ENCODE data around the gene CLASP1. TPM values are rescaled to one million over a fixed set of nuclear protein-coding genes. Genes with fewer than 3 reads are reported as not detected.
"Not testable (repeated sequence)": the region's sequence is repeated elsewhere in the genome, so short reads cannot be mapped to it uniquely, and the experiment has no call there.

The CLASP1 gene
- total RNA-seq, 2 donors from 2014 or later: 50.4 to 55.8 TPM

DNA sequence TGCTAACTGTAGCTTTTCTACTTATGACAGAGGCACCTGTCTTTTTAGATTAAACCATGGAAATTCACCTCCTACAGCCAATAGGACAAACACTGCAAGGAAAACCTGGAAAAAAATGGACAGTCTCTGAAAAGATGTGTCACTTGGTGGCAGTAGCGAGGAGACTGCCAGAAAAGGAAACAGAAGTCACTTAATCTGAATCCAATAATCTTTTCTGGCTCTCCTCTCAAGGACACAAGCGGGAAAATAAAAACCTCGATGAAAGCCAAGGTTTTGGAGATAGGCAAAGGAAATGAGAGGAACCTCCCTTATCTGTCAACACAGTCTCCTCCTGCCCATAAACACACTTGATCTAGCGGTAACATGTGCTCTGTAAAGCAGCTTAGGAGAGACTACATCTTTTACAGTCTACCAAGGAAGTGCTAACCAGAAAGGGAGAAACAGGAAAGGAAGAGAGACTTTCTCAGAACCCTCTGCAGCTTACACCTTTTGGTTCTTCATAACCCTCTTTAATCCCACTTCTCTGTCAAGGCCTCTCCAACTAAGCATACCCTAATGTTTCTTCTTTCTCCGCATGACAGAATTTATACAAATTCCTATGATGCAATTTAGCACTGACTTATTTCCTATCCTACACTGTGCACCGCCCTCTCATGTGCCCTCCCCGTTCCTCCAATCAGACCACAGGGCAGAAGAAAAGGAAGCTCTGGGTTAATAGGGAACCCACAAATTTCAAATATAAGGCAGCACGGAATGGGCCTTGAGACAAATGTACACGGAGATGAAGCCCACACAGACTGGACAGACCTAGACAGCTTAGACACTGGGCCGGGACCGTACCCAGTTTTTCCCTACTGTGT, 52.8 kb downstream of the CLASP1 start:
- no peak for DNase-seq (ENCODE audit: low spot score)
- intact Hi-C loops (cut with DNase I): no loop called here

DNA sequence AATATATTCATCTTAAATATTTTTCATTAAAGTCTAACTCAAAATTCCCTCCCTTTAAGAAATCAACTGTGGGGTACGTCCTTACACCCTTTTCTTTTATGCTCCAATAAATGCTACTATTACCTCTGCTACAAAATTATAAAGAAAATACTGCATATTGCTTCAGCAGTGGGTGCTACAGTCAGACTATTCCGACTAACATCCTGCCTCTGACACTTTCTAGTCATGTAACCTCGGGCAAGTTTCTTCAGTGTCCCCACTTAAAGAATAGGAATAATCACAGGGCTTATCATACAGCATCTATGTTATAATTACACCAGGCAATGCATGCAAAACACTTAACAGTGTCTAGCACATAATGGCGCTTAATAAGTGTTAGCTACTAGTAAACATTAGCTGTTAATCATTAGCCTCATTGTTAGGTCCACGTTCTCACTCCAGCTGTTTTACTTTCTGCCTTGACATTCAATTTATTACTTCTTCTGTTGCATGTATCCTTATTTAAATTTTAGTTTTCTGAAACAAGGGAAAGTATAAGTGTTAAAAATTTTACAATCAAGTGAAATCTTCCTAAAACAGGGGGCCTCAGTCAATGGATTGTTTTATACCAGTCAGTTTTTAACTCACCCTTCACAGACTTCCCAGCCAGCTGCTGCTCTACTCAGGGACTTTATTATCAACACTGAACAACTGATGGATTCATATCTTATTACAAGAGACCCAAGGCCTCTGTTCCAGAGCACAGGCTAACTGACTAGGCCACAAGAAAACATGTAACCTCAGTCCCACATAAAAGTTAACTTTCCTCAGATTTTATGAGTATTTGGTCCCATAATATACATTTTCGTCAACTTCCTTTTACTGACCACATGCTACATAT, 54.0 kb downstream of the CLASP1 start:
- intact Hi-C loops (cut with DNase I): no loop called here
- no peak for DNase-seq (ENCODE audit: low spot score)

DNA sequence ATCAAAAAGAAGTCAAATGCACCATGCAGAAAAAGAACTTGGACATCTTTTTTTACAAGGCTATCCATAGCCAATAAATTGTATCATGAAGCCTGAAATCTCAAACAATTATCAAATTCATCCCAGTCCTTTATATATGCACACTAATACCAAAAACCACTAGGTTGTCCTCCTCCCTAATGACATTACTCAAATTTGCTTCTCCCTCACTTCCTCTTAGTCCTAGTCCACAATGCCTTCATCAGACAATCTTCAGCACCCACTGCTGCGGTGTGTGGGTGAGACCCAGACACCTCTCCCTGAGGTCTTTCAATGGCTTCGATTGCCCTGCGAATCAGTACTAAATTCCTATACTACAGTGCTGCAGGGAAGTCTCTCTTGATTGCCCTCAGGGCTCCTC, 58.1 kb downstream of the CLASP1 start:
- intact Hi-C loops (cut with DNase I): no loop called here
- DNase-seq (ENCODE audit: low spot score): no peak

DNA sequence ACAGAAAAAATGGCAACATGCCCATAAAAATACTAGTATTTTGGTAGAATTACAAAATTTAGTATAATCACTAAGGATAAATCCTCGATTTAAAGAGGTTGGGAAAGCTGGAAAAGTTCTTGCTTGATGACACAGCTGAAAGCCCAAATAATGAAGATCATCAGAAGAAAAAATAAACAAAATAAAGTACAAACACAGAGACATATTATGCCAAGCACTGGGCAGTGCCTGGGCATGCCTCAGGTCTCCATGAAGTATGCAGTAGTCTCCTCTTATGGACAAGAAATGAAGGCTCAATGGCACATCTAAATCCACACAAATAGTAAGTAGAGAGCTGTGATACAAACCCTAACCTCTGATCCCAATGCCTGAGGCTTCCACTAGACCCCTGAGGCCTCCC, 60.9 kb downstream of the CLASP1 start:
- intact Hi-C loops (cut with DNase I): no loop called here
- DNase-seq (ENCODE audit: low spot score): no peak

DNA sequence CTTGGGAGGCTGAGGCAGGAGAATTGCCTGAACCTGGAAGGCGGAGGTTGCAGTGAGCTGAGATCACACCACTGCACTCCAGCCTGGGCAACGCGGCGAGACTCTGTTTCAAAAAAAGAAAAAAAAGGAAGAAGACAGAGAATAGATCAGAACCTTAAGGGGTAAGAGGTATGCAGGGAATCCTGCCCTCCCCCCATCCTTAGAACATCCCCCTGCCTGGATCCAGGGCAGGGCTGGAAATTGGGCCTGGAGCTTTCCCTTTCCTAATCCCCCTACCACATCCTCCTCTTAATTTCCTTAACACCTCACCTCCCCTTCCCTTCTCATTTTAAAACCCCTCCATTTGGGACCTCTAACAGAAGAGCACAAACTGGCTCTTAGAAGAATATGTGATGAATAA, 62.1 kb downstream of the CLASP1 start:
- DNase-seq (ENCODE audit: low spot score): no peak
- intact Hi-C loops (cut with DNase I): no loop called here

DNA sequence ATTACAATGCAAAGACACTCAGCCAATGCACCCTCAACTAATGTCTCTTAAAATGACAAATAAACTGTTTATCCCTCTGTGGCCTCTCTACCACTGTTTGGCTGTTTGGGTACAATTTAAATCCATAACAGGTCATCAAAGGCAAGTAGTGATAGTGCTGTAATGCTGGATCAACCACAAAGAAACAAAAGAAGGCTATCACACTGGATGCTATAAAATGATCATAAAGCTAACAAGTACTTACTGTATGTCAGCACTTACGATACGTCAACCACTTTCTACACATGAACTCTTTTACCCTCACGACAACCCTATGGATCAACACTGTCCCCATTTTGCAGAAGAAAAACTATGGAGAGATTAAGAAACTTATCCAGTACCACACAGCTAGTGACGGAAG, 64.5 kb downstream of the CLASP1 start:
- DNase-seq (ENCODE audit: low spot score): no peak

DNA sequence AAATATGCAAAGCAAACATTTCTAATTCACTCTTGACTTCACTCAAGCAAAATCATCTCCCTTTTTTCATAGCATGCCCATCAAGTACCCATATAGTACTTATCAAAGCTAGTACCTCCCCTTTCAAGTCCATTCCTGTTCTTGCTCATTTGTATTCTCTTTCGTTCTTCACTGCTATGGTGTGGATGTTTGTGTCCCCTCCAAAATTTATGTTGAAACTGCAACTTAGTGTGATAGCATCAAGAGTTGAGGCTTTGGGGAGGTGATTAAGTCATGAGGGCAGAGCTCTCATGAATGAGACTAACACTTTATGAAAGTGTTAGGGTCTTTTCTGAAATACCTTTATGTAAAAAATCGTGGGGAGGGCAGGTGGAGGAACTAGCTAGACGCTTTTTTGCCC, 65.7 kb downstream of the CLASP1 start:
- intact Hi-C loops (cut with DNase I): no loop called here
- no peak for DNase-seq (ENCODE audit: low spot score)

More for the DNA sequence above, 64.5 kb downstream of the CLASP1 start:
- intact Hi-C loops (cut with DNase I): no loop called here

DNA sequence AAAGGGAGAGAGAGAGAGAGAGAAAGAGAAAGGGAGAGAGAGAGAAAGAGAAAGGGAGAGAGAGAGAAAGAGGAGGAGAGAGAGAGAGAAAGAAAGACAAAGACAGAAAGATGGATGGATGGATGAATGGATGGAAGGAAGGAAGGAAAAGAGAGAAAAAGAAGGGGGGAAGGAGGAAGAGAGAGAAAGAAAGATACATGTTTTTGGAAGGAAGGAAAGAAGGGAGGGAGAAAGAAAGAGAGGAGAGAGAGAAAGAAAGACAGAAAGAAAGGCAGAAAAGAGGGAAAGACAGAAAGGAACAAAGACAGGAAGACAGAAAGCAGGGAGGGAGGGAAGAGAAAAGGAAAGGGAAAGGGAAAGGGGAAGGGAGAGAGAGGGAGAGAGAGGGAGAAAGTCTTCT, 67.0 kb downstream of the CLASP1 start:
- no peak for DNase-seq (ENCODE audit: low spot score)
- intact Hi-C loops (cut with DNase I): no loop called here

DNA sequence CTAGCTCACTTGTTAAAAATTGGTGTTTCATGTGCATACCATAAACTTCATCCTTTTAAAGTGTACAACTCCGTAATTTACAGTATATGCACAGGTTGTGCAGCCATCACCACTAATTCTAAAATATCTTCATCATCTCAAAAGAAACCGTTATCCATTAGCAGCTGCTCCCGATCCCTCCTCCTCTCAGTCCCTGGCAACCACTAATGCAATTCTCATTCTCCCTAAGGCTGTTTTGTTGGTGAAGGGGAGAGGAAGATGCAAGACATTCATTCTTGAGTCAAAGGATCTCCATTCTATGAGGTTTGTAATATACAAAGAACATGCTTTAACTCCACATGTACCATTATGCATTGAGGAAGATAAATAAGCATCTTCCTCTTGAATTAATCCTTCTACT, 70.0 kb downstream of the CLASP1 start:
- intact Hi-C loops (cut with DNase I): no loop called here

DNA sequence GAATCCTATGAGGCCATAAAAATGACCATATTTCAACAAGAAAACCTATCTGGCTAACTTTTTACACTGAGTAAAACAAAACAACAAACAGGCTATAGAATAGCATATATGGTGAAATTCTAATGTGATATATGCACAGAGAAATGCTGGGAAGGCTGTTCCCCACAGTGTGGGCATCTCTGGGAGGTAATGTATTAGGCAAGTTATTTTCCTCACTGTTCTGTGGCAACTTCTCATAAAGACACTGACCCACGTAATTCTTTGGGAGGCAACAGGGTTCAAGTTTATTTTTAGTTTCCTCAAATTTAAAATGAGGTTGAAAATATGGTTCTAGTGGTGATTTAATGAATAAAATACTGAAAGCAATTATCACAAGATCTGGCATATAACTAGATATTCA, 71.9 kb downstream of the CLASP1 start:
- DNase-seq (ENCODE audit: low spot score): no peak
- intact Hi-C loops (cut with DNase I): no loop called here

More for the DNA sequence above, 70.0 kb downstream of the CLASP1 start:
- DNase-seq (ENCODE audit: low spot score): no peak

DNA sequence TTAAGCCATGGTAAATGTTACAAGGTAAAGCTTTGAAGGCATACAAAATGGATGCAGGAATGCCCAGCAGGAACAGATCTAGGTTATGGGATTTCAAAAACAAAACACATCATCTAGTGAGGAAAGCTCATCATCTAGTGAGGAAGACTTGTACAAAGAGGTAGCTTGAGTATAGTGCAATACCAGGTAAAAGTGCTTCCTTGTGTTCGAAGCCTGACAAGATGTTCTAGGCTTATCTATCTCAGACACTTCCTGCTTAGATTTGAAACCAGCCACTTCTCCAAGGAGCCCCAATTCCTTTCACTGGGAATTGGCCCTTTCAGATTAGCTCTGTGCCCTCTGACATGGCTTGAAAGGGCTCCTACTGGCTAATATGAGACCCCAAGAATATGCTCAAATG, 73.0 kb downstream of the CLASP1 start:
- DNase-seq (ENCODE audit: low spot score): no peak
- intact Hi-C loops (cut with DNase I): no loop called here

DNA sequence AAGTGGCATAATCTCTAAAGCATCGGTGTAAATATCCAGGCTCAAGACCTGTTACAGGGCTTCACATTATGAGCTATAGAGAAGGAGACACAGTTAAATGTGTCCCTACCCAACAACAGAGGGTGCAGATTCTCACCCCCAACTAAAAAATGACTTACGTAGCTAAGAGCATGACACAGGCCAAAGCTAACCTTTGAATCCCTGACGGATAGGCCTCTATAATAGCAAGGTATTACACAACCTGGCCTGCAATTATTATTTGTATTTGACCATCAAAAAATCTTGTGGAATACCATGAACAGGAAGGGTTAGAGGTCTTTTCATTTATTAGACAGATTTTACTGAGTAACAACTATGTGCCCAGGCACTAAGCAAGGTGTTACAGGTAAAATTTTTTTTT, 73.5 kb downstream of the CLASP1 start:
- intact Hi-C loops (cut with DNase I): no loop called here
- DNase-seq (ENCODE audit: low spot score): no peak

DNA sequence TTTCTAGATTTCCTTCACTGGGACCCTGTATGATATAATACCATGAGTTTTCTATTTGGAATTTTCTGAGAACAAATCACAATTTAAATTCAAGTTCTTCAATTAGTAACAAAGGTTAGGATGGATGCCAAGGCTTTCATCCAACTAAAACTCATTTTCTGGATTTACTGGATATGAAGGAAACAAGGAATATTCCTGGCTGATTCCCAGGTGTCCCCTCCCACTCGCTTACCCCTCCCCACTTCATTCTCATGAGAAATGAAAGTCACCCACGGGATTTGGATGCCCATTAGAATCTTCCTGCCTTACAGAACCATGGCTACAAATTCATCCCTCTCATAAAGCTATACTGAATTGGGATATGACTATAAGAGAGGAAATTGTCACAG, 78.6 kb downstream of the CLASP1 start:
- no peak for DNase-seq (ENCODE audit: low spot score)
- intact Hi-C loops (cut with DNase I): no loop called here

DNA sequence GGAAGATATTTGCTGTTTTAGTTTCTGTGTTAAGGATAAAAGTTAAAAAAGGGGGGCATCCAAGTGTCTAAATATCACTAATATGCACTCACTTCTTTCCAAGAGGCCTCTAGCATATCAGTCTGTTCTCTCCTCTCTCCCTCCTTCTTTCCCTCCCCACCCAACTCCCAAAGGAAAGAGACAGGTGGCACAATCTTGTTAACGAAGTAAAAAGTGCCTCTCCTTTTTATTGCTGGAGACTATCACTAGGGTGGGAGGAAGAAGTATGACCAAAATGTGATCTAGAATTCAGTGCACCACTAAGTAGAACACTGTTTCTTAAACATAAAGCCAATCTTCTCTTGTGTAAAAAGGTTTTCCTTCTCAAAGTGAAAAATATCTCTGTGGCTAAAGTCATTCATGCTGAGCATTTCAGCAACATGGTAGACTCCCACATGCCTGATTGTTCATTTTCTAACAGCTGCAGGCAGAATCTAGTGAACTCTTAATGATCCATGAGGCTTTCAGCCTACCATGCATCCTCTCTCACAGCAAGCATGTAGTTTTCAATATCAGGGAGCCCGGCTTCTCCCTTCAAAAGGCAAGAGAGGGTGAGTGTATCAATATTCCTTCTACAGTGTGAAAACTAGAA, 79.1 kb downstream of the CLASP1 start:
- no peak for DNase-seq (ENCODE audit: low spot score)
- intact Hi-C loops (cut with DNase I): no loop called here

DNA sequence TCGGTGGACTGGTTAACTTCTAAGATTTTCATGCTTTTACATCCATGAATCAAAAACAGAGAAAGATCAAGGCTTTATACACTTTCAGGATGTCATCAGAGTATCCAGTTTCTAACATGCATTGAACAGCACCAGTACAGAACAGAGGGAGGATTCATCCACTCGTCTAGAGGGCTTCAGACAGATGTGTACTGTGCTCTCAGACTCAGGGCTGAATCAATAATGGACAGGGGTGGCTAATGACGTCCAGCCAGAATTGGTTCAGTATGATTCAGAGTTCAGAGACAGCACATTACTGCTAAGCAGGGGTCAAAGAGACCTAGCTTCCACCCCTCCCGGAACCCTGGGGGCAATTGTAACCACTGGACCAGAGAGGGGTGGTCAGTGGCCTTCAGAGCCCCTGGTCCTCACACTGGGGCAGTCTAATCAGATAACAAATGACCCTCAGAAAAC, 81.3 kb downstream of the CLASP1 start:
- intact Hi-C loops (cut with DNase I): no loop called here
- DNase-seq (ENCODE audit: low spot score): no peak

DNA sequence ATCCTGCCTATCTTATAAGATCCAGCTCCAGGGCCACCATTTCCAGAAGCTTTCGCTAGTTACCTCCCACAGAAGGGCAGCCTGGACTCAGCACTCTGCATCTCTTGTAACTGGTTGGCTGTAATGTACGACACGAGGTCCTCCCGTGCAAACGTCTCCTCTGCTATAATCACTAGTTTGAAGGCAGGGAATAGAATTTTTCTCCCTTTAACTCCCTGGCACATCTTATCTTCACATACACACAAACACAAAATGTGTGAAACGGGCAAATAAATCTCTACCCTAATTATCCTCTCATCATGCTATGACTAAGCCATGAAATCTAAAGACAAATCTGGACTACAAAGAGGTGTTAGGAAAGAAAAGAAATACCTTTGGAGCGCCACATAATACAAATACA, 81.8 kb downstream of the CLASP1 start:
- intact Hi-C loops (cut with DNase I): no loop called here

DNA sequence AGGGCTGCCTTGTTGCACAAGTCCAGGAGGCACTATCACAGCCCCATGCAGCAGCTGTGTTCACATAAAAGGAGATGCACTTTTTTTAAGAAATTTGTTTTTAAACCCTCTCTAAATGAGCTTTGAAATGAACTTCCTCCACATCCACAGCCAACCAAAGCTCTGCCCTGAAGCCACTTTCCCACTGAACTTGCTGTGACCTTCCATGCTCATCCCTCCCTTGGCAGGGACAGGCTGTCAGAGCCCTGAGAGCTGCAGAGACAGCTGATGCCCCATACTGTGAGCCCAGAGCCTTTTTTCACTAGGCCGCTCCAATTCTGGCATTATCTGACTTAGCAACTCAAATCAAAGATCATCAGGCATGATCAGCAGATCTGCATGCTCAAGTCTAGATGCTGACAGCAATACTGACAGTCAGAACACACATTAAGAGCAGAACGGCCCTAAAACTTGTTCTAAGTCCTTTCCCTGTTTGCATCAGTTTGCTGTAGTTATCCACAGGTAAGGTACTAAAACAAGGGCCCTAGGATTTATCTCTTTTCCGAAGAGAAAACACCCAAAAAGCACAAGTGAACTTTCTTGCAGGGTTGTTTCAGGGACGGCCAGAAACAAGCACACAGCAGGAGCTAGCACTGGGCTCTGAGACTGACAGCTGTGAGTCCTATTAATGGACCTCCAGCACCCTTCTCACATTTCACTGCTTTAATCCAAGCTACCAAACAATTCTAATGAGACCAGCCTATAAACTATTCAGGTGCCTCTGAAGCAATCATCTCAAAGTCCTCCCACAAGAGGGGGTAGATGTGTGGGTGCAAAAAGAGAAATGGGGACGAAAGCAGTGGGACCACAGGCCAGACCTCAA, 83.6 kb downstream of the CLASP1 start:
- intact Hi-C loops (cut with DNase I): no loop called here
- no peak for DNase-seq (ENCODE audit: low spot score)

More for the DNA sequence above, 81.8 kb downstream of the CLASP1 start:
- DNase-seq (ENCODE audit: low spot score): no peak

DNA sequence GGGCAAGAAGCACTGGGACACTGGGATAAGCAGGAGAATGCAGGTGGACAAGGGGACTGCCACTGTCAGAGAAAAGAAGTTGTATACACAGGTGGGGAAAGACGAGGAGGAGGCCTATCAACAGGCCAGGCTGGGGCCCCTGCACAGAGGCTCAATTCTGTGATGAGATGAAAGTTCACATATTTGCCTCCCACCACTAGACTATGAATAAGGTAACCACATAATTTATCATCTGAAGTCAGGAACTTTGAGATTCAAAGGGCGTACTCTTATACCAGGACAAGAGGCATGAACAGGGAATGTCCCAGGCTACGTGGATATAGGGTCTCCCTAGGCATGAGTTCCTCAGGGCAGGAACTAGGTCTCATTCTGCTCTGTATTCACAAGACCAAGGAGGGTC, 84.4 kb downstream of the CLASP1 start:
- no peak for DNase-seq (ENCODE audit: low spot score)
- intact Hi-C loops (cut with DNase I): no loop called here

DNA sequence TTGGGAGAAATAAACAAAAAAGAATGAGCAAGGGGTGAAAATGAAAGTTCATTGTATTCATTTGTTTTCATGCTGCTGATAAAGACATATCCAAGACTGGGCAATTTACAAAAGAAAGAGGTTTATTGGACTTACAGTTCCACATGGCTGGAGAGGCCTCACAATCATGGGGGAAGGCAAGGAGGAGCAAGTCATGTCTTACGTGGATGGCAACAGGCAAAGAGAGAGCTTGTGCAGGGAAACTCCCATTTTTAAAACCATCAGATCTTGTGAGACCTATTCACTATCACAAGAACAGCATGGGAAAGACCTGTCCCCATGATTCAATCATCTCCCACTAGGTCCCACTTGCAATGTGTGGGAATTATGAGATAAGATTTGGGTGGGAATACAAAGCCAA, 85.5 kb downstream of the CLASP1 start:
- DNase-seq (ENCODE audit: low spot score); intact Hi-C loops (cut with DNase I): not testable (repeated sequence)
